Lower leg skin (tissue), 4 donors: Measurements from ENCODE around the gene POU2AF3. TPM values are rescaled to one million over a fixed set of nuclear protein-coding genes. Genes with fewer than 3 reads are reported as not detected.

ENCODE experiments used
- DNase-seq, 2 donors: peaks; one replicate each; pipeline ENCODE4 v3.0.0-alpha.2; 2019; ENCODE audit warnings: low spot score in 2 of 2
- H3K4me3 ChIP-seq: fragments of 200-600 bp; sonication (generic); 2 replicates; pipeline ENCODE4 v1.5.1; 2017; ENCODE audit warnings: mild to moderate bottlenecking, low read depth; ENCODE audit not compliant: poor library complexity, severe bottlenecking
- CTCF ChIP-seq, 3 donors: fragments of 450-650 bp; IDR thresholded peaks; one replicate each; pipeline ENCODE4 v1.5.1; 2016; ENCODE audit warnings: antibody characterized with exemption in 3 of 3, mild to moderate bottlenecking in 3 of 3, moderate library complexity in 2 of 3
- POLR2A ChIP-seq, 2 donors: fragments of 450-650 bp; IDR thresholded peaks; one replicate each; pipeline ENCODE4 v1.6.1; 2016 to 2017; ENCODE audit warnings: antibody characterized with exemption in 2 of 2, mild to moderate bottlenecking in 1 of 2, moderate library complexity in 1 of 2
- WGBS, 2 donors: methylation state at CpG; one replicate each; pipeline ENCODE4 v1.1.5; 2018; 5-methylcytosine and 5-hydroxymethylcytosine counted together
- intact Hi-C: fragments of 100-400 bp; cut with DNase I; formaldehyde crosslinking; loops from one replicate; pipeline ENCODE4 v1.15.0; 2023; ENCODE audit warnings: low total_unique reads
- total RNA-seq, 4 donors: library from RNA; depleted of rRNA; stranded (reverse); fragments of >200 nt; gene quantifications; one replicate each; pipeline ENCODE4 v1.1.0, GENCODE V29; 2016

Gene POU2AF3
- total RNA-seq, 4 donors from 2014 or later = not detected

GRCh38 chr11:111348147-111348546 lies 49.8 kb downstream of the POU2AF3 start:
- H3K4me3 ChIP-seq = no peak overlapping the region
- no peak for DNase-seq
- intact Hi-C loops = no loop called here
- TF ChIP-seq POLR2A (IDR thresholded peaks at IDR 0.05) (no peak), CTCF (IDR thresholded peaks at IDR 0.05) (no peak)
- WGBS, 2 donors = 75 to 80% methylated on average over 3 of the region's 3 CpGs

- TF ChIP-seq CTCF (IDR thresholded peaks at IDR 0.05) (no peak), POLR2A (IDR thresholded peaks at IDR 0.05) (no peak)
- WGBS, 2 donors = 73 to 85% methylated on average over 2 of the region's 2 CpGs
- intact Hi-C loops = no loop called here
- no peak for DNase-seq
- H3K4me3 ChIP-seq = no peak overlapping the region
Measured at GRCh38 chr11:111349191-111349695, 50.9 kb downstream of the POU2AF3 start.

GRCh38 chr11:111350811-111351210 lies 52.5 kb downstream of the POU2AF3 start:
- H3K4me3 ChIP-seq = no peak overlapping the region
- 67 to 72% methylated on average over 1 of the region's 1 CpG for WGBS, 2 donors
- TF ChIP-seq CTCF (IDR thresholded peaks at IDR 0.05) (no peak), POLR2A (IDR thresholded peaks at IDR 0.05) (no peak)
- intact Hi-C loops = no loop called here
- DNase-seq = no peak

GRCh38 chr11:111351374-111352055 lies 53.2 kb downstream of the POU2AF3 start:
- TF ChIP-seq POLR2A (IDR thresholded peaks at IDR 0.05) (no peak), CTCF (IDR thresholded peaks at IDR 0.05) (no peak)
- peak in 1 of 2 donors; percentile 54 for DNase-seq
- H3K4me3 ChIP-seq = no peak overlapping the region
- intact Hi-C loops = no loop called here
- WGBS, 2 donors = 83 to 88% methylated on average over 10 of the region's 10 CpGs

GRCh38 chr11:111352231-111352746 lies 53.9 kb downstream of the POU2AF3 start:
- TF ChIP-seq CTCF (IDR thresholded peaks at IDR 0.05) (no peak), POLR2A (IDR thresholded peaks at IDR 0.05) (no peak)
- no peak overlapping the region for H3K4me3 ChIP-seq
- WGBS, 2 donors = 87 to 91% methylated on average over 9 of the region's 9 CpGs
- intact Hi-C loops = no loop called here
- DNase-seq = peak in 1 of 2 donors; percentile 62
